HepG2 (cell line): ENCODE data around the gene SPTAN1. TPM values are rescaled to one million over a fixed set of nuclear protein-coding genes. Genes with fewer than 3 reads are reported as not detected.

Experiments used
- ATF7 ChIP-seq, 2 experiments: fragments of 450-650 bp in 1 of 2; sonication (generic) in 1 of 2; formaldehyde crosslinking in 1 of 2; IDR thresholded peaks; 2 replicates each; pipeline versions ENCODE4 v1.4.0 to v1.6.1; 2016 to 2020; ENCODE audit warnings: antibody characterized with exemption in 1 of 2, mild to moderate bottlenecking in 1 of 2, missing genetic modification reagents in 1 of 2
- ATM ChIP-seq: fragments of 450-650 bp; IDR thresholded peaks from 2 replicates; pipeline ENCODE4 v1.7.1; 2017; ENCODE audit warnings: mild to moderate bottlenecking, borderline replicate concordance
- HMGA1 ChIP-seq: sonication (generic); formaldehyde crosslinking; conservative IDR thresholded peaks from 2 replicates; pipeline ENCODE4 v1.4.0; 2020; ENCODE audit warnings: missing genetic modification reagents
- HOXA9 ChIP-seq: sonication (generic); formaldehyde crosslinking; IDR thresholded peaks from 2 replicates; pipeline ENCODE4 v1.8.1; 2022; ENCODE audit warnings: missing genetic modification reagents, mild to moderate bottlenecking, moderate library complexity, borderline replicate concordance
- IRF2 ChIP-seq: IDR thresholded peaks from 2 replicates; pipeline ENCODE4 v1.6.1; 2018; ENCODE audit warnings: missing genetic modification reagents, missing compliant biosample characterization
- JUND ChIP-seq: sonication (generic); formaldehyde crosslinking; IDR thresholded peaks from 2 replicates; pipeline ENCODE4 v1.8.0; 2022; ENCODE audit warnings: mild to moderate bottlenecking, missing genetic modification reagents
- KMT2A ChIP-seq: sonication (generic); formaldehyde crosslinking; IDR thresholded peaks from 2 replicates; pipeline ENCODE4 v1.4.0; 2020; ENCODE audit warnings: missing genetic modification reagents
- MED8 ChIP-seq: sonication (generic); formaldehyde crosslinking; IDR thresholded peaks from 2 replicates; pipeline ENCODE4 v1.8.1; 2023; ENCODE audit warnings: mild to moderate bottlenecking, missing genetic modification reagents; ENCODE audit not compliant: insufficient replicate concordance
- MTA3 ChIP-seq: sonication (generic); formaldehyde crosslinking; IDR thresholded peaks from 2 replicates; pipeline ENCODE4 v1.4.0; 2020; ENCODE audit warnings: missing genetic modification reagents
- SMAD9 ChIP-seq: sonication (generic); formaldehyde crosslinking; IDR thresholded peaks from 2 replicates; pipeline ENCODE4 v1.5.1; 2020; ENCODE audit warnings: mild to moderate bottlenecking, missing genetic modification reagents
- STAT5B ChIP-seq: sonication (generic); formaldehyde crosslinking; IDR thresholded peaks from 2 replicates; pipeline ENCODE4 v1.4.0; 2020; ENCODE audit warnings: missing genetic modification reagents
- ZNF230 ChIP-seq: sonication (generic); formaldehyde crosslinking; IDR thresholded peaks from 2 replicates; pipeline ENCODE4 v1.4.0; 2020; ENCODE audit warnings: mild to moderate bottlenecking, missing genetic modification reagents
- ZNF251 ChIP-seq: sonication (generic); formaldehyde crosslinking; IDR thresholded peaks from 2 replicates; pipeline ENCODE4 v1.9.0; 2021; ENCODE audit warnings: mild to moderate bottlenecking, missing genetic modification reagents
- ZNF331 ChIP-seq: sonication (generic); formaldehyde crosslinking; IDR thresholded peaks from 2 replicates; pipeline ENCODE4 v1.4.0; 2020; ENCODE audit warnings: missing genetic modification reagents
- ZNF850 ChIP-seq: sonication (generic); formaldehyde crosslinking; conservative IDR thresholded peaks from 2 replicates; pipeline ENCODE4 v1.9.0; 2021; ENCODE audit warnings: mild to moderate bottlenecking, missing genetic modification reagents
- ZSCAN22 ChIP-seq: sonication (generic); formaldehyde crosslinking; IDR thresholded peaks from 2 replicates; pipeline ENCODE4 v1.4.0; 2020; ENCODE audit warnings: mild to moderate bottlenecking, missing genetic modification reagents
- polyA plus RNA-seq, 8 experiments: library from polyadenylated mRNA; depleted of rRNA in 3 of 8; stranded (reverse) in 7 of 8; unstranded in 1 of 8; fragments of >200 nt; fragmentation: Illumina TruSeq in 4 of 8; extraction: Trizol in 4 of 8; gene quantifications; 2 replicates each; pipeline versions ENCODE4 v1.2.1 to v1.2.3, GENCODE V29; 2011 to 2016; ENCODE audit warnings: low read depth in 4 of 8, missing spikeins in 1 of 8, mixed read lengths in 1 of 8; ENCODE audit not compliant: insufficient read depth in 1 of 8
- total RNA-seq, 5 experiments: library from RNA; depleted of rRNA; stranded (reverse); fragments of >200 nt; fragmentation: Illumina TruSeq; extraction: Trizol; gene quantifications; 2 replicates each; pipeline ENCODE4 v1.2.3, GENCODE V29; 2016; ENCODE audit warnings: low read depth in 1 of 5
- TF ChIP-seq, protein P1 (sequence below): sonication (generic); formaldehyde crosslinking; IDR thresholded peaks from 2 replicates; pipeline ENCODE4 v1.9.0; 2021; ENCODE audit warnings: missing genetic modification reagents, mild to moderate bottlenecking, borderline replicate concordance
- TF ChIP-seq, protein P2 (sequence below): sonication (generic); formaldehyde crosslinking; IDR thresholded peaks from 2 replicates; pipeline ENCODE4 v1.4.0; 2020; ENCODE audit warnings: missing genetic modification reagents
- TF ChIP-seq, protein P3 (sequence below): IDR thresholded peaks from 2 replicates; pipeline ENCODE4 v1.6.1; 2018; ENCODE audit warnings: missing genetic modification reagents, mild to moderate bottlenecking, missing compliant biosample characterization
- TF ChIP-seq, protein P4 (sequence below): IDR thresholded peaks from 2 replicates; pipeline ENCODE4 v1.6.1; 2016; ENCODE audit warnings: low read depth
- TF ChIP-seq, protein P5 (sequence below): sonication (generic); formaldehyde crosslinking; IDR thresholded peaks from 2 replicates; pipeline ENCODE4 v1.4.0; 2020; ENCODE audit warnings: missing genetic modification reagents

The SPTAN1 gene
- total and polyA plus RNA-seq, 2 of the 13 experiments (the other 11 are each of a cell fraction or from before 2014, with no cell fraction given) = 106 to 111 TPM

DNA sequence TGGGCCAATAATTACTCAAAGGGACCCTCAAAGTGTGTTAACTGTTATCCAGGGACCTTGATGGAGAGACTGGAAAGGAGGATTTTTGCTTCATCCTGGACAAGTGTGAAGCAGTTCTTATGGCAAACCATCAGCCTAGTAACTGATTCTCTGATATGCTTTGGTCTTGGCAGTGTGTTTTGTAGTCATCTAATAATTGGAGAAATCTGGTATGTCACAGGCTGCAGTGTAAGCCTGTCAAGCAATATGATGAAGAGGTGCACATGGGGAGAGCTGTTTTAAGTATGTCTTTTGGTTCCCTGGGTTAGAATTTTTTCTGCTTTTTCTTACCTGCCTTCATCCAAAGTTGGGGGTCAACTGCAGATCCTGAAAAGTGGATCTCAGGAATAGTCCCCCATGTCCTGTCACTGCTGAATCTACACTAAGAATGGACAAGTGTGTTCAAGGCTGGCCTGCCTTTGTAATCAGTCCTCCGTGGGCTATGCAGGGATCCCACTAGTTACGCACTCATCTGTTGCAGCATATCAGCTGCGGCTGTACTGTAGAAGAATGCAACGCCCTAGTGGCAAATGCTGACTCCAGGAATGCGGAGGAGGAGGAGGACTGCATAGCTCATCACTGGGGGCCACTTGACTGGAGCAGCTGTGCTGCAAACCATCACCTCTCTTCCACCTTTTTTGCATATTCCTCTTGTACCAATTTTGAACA is 1.9 kb downstream of the SPTAN1 start (continued):
- TF ChIP-seq, protein P1, sequence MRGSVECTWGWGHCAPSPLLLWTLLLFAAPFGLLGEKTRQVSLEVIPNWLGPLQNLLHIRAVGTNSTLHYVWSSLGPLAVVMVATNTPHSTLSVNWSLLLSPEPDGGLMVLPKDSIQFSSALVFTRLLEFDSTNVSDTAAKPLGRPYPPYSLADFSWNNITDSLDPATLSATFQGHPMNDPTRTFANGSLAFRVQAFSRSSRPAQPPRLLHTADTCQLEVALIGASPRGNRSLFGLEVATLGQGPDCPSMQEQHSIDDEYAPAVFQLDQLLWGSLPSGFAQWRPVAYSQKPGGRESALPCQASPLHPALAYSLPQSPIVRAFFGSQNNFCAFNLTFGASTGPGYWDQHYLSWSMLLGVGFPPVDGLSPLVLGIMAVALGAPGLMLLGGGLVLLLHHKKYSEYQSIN (CRISPR knock-in tag) = no peak
- TF ChIP-seq KMT2A (CRISPR knock-in tag) (no peak; the same call in 1 of the 2 replicates), MED8 (CRISPR knock-in tag) (no peak), ZNF251 (CRISPR knock-in tag) (no peak), SMAD9 (no peak), ATF7 (IDR thresholded peaks at IDR 0.05) (0 out of 2 replicates have a peak, but pooled peaks have one; percentile 24), ATF7 (CRISPR knock-in tag; IDR thresholded peaks at IDR 0.05) (no peak), ZNF331 (CRISPR knock-in tag) (0 out of 2 replicates have a peak, but pooled peaks have one; percentile 51), ZSCAN22 (CRISPR knock-in tag) (no peak), HOXA9 (no peak), MTA3 (CRISPR knock-in tag) (no peak), IRF2 (CRISPR knock-in tag) (0 out of 2 replicates have a peak, but pooled peaks have one; percentile 25), JUND (CRISPR knock-in tag) (peak; percentile 68; the same call in 1 of the 2 replicates), ZNF230 (CRISPR knock-in tag) (no peak), ATM (no peak), ZNF850 (CRISPR knock-in tag) (no peak), STAT5B (CRISPR knock-in tag) (no peak), HMGA1 (no peak)
- TF ChIP-seq, protein P2, sequence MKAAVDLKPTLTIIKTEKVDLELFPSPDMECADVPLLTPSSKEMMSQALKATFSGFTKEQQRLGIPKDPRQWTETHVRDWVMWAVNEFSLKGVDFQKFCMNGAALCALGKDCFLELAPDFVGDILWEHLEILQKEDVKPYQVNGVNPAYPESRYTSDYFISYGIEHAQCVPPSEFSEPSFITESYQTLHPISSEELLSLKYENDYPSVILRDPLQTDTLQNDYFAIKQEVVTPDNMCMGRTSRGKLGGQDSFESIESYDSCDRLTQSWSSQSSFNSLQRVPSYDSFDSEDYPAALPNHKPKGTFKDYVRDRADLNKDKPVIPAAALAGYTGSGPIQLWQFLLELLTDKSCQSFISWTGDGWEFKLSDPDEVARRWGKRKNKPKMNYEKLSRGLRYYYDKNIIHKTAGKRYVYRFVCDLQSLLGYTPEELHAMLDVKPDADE (CRISPR knock-in tag) = no peak
- TF ChIP-seq, protein P3, sequence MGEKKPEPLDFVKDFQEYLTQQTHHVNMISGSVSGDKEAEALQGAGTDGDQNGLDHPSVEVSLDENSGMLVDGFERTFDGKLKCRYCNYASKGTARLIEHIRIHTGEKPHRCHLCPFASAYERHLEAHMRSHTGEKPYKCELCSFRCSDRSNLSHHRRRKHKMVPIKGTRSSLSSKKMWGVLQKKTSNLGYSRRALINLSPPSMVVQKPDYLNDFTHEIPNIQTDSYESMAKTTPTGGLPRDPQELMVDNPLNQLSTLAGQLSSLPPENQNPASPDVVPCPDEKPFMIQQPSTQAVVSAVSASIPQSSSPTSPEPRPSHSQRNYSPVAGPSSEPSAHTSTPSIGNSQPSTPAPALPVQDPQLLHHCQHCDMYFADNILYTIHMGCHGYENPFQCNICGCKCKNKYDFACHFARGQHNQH = 0 out of 2 replicates have a peak, but pooled peaks have one; percentile 25
- TF ChIP-seq, protein P4, sequence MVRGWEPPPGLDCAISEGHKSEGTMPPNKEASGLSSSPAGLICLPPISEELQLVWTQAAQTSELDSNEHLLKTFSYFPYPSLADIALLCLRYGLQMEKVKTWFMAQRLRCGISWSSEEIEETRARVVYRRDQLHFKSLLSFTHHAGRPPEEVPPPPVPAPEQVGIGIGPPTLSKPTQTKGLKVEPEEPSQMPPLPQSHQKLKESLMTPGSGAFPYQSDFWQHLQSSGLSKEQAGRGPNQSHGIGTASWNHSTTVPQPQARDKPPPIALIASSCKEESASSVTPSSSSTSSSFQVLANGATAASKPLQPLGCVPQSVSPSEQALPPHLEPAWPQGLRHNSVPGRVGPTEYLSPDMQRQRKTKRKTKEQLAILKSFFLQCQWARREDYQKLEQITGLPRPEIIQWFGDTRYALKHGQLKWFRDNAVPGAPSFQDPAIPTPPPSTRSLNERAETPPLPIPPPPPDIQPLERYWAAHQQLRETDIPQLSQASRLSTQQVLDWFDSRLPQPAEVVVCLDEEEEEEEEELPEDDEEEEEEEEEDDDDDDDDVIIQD (CRISPR knock-in tag) = no peak
- TF ChIP-seq, protein P5, sequence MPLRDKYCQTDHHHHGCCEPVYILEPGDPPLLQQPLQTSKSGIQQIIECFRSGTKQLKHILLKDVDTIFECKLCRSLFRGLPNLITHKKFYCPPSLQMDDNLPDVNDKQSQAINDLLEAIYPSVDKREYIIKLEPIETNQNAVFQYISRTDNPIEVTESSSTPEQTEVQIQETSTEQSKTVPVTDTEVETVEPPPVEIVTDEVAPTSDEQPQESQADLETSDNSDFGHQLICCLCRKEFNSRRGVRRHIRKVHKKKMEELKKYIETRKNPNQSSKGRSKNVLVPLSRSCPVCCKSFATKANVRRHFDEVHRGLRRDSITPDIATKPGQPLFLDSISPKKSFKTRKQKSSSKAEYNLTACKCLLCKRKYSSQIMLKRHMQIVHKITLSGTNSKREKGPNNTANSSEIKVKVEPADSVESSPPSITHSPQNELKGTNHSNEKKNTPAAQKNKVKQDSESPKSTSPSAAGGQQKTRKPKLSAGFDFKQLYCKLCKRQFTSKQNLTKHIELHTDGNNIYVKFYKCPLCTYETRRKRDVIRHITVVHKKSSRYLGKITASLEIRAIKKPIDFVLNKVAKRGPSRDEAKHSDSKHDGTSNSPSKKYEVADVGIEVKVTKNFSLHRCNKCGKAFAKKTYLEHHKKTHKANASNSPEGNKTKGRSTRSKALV (CRISPR knock-in tag) = no peak
